ENCODE data around the gene ING3.

The ING3 gene

DNA sequence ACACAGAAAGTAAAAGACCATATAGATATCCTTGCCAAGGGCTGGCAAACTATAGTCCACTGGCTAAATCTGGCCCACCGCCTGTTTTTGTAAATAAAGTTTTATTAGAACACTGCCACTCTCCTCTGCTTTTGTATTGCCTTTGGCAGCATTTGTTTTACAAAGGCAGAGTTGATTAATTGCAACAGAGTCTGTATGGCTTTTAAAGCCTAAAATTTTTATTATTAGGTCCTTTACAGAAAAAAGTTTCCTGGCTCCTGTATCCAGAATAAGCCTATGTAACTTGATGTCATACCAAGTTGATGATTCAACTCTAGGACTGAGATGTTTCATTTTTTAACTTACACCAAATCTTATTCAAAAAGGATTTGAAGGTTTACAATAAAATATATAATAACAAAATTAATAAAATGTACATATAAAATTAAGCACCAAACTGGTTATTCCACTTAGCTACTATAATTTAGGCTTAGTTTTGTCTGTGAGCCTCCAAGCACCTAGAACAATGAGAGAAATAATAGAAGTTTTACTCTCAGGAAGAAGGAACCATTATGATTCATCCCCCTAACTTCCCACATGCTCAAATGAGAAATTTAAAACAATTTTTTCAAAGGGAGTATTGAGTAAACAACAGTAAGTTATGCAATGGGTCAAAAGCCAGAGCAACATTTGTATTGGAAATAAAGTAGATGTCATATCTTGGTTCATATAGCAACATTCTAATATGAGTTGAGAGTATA is 69.8 kb downstream of the ING3 start:
- no peak for DNase-seq (ENCODE audit: low read depth in 1 of 2, low spot score in 1 of 2)
- TF ChIP-seq JUND (IDR thresholded peaks at IDR 0.05; ENCODE audit: low read depth): no peak
- in situ Hi-C loops (cut with HindIII; ENCODE audit: low pct_unique_long_range_greater_than_20kb, low sequenced_read_pairs): no loop called here

DNA sequence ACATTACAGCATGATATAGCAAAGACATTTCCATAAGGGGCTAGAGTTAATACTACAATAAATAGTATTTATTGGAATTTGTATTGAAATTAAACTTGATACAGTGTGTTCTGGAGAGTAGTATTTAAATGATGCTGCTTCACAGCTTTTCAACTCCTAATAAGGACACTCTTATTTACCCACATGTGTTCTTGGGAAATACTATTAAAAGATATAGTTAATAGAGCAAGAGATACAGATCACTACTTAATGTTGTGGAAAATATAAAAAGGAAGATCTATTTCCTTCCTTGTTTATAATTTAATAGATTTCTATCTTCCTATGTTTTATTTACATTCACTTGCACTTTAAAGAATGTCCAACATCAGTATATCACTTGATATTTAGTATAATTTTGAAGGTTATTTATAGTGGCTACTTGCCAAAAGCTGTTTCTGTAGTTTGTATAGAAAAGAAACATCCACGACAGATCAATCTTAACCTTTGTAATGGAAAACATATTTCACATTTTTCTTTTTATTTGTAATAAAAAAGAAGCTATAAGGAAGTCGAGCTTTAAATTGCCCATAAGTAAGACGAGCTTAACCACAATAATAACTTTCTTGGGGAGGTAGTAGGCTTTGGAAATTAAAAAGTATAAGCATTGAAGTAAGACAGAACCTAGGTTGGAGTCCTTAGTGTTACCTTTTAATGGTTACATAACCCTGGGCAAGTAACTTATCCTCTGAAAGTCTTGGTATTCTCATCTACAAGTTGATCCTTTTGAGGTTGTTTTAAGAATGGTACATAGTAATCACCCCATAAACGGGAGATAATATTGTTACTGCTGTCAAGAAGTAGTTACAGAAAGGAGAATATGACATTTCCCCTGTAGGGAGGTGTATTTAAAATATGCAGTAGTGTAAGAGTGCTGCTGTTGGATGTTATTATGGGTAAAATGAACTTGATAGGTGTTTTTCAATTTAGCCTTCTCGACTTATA is 70.7 kb downstream of the ING3 start:
- in situ Hi-C loops (cut with HindIII; ENCODE audit: low pct_unique_long_range_greater_than_20kb, low sequenced_read_pairs): no loop called here
- no peak for DNase-seq (ENCODE audit: low read depth in 1 of 2, low spot score in 1 of 2)
- TF ChIP-seq JUND (IDR thresholded peaks at IDR 0.05; ENCODE audit: low read depth): no peak

DNA sequence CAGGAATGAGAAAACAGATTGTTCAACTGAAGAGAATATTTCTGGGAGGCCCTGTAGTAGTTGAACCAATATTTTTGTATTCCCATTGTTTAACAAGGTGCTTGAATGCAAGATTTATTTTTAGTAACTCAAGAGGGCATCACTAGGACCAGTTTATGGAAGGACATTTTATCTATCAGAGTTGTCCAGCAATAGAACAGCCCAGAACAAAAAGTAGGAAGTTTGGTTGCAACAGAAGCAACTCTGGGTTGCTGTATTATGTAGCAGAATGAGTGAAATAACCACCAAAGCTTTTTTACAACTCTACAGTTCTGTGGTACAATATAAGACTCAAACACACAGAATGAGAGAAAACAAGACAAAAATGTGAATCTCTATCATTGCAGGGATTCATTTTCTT is 72.6 kb downstream of the ING3 start:
- in situ Hi-C loops (cut with HindIII; ENCODE audit: low pct_unique_long_range_greater_than_20kb, low sequenced_read_pairs): no loop called here
- no peak for DNase-seq (ENCODE audit: low read depth in 1 of 2, low spot score in 1 of 2)
- no peak for TF ChIP-seq JUND (IDR thresholded peaks at IDR 0.05; ENCODE audit: low read depth)

DNA sequence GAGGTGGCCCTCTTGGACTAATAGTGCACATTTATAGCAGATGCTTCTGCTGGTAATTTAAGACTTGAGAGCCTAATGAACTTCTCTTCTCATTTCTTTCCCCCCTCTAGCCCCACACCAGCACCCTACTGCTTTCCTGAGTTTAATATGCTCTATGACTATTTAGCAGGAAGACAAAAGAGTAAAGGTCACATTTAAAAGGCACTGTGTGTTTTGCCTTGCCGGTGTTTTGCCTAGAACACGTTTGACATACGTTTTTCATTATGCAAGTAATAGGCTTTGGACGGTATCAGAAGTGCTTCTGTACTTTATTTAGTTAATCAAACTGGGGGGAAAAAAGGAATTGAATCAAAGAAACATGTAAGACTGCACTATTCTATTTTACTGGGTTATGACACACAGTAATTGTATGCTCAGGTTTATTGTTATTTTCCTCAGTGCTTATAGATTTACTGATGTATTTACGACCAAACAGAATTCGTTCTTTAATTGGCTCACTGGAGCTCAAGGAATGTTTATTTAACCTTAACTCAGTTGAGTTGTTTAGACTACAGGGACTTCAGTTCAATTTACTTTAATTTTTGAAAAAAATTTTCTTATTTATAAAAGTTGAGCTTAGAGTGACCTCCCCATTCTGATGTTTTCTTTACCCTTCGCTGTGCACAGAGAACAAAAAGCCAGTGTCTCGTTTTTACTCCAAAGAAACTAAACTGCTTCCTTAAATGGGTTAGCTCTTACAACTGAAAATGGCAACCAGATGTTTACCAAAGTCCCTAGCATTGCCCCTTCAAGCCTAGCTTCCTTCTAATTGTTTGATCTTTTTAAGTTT is 73.3 kb downstream of the ING3 start:
- in situ Hi-C loops (cut with HindIII; ENCODE audit: low pct_unique_long_range_greater_than_20kb, low sequenced_read_pairs): no loop called here
- TF ChIP-seq JUND (IDR thresholded peaks at IDR 0.05; ENCODE audit: low read depth): no peak
- no peak for DNase-seq (ENCODE audit: low read depth in 1 of 2, low spot score in 1 of 2)

DNA sequence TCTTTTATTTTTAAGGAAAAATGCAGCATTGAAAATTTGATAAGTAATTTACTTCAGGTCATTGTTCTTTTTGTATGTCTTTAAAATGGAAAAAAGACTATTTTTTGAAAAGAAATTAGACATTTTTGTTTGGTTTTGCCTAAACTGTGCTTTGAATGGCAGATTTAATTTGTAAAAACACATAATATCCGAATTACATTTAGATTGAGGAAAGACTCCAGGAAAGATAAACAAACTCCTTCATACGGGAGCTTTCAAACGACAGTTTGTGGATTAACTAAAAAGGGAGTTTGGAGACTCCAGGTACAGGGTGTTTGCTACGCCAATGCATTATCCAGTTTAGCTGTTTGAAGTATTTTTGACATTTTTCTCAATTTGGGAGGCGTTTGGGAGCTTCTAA is 74.0 kb downstream of the ING3 start:
- no peak for DNase-seq (ENCODE audit: low read depth in 1 of 2, low spot score in 1 of 2)
- in situ Hi-C loops (cut with HindIII; ENCODE audit: low pct_unique_long_range_greater_than_20kb, low sequenced_read_pairs): no loop called here
- no peak for TF ChIP-seq JUND (IDR thresholded peaks at IDR 0.05; ENCODE audit: low read depth)

DNA sequence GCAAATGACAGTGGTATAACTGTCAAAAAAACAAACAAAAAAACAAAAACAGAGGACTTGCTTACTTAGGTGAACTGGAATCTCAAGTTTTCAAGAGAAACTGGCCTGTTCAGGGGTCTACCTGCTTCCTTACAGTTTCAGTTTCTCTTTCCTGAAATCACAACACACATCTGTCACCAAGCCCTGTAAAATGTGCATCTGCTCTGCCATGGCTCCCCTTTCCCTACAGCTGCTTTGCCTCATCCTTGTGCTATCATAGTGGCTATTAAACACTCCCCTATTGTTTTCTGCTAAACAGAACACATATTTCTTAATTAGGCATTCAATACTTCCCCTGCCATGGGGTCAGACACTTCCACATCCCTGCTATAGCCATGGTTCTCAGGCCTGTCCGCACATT is 75.6 kb downstream of the ING3 start:
- TF ChIP-seq JUND (IDR thresholded peaks at IDR 0.05; ENCODE audit: low read depth): no peak

DNA sequence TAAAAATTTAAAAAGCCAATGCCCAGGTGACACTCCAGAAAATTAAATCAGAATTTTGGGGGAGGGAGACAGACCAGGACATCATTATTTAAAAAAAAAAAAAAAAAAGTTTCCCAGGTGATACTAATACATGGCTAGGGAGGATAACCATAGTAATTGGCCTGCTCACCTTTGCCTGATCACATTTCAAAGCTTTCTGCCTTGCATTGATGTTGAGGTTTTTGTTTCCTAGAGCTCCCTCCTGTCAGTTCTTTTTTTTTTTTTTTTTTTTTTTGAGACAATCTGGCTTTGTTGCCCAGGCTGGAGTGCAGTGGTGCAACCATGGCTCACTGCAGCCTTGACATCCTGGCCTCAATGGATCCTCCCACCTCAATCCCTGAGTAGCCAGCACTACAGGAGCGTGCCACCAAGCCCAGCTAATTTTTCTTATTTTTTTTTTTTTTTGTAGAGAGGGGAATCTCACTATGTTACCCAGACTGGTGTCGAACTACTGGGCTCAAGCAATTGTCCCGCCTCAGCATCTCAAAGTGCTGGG is 76.1 kb downstream of the ING3 start:
- no peak for TF ChIP-seq JUND (IDR thresholded peaks at IDR 0.05; ENCODE audit: low read depth)
- no peak for DNase-seq (ENCODE audit: low read depth in 1 of 2, low spot score in 1 of 2)
- in situ Hi-C loops (cut with HindIII; ENCODE audit: low pct_unique_long_range_greater_than_20kb, low sequenced_read_pairs): no loop called here

More for the DNA sequence above, 75.6 kb downstream of the ING3 start:
- no peak for DNase-seq (ENCODE audit: low read depth in 1 of 2, low spot score in 1 of 2)
- in situ Hi-C loops (cut with HindIII; ENCODE audit: low pct_unique_long_range_greater_than_20kb, low sequenced_read_pairs): no loop called here
